Smooth muscle cell (in vitro differentiated cells): Measurements from ENCODE around the gene NAA35. TPM values are rescaled to one million over a fixed set of nuclear protein-coding genes. Genes with fewer than 3 reads are reported as not detected.
"Not testable (repeated sequence)": the region's sequence is repeated elsewhere in the genome, so short reads cannot be mapped to it uniquely, and the experiment has no call there.

Experiments used
- DNase-seq: peaks from one replicate; lab custom pipeline; 2025; ENCODE audit not compliant: unreplicated experiment; lab: John Stamatoyannopoulos, UW
- H2AFZ ChIP-seq: fragments of 200-600 bp; sonication (generic); 2 replicates; pipeline ENCODE4 v1.6.0; 2016; ENCODE audit warnings: antibody characterized with exemption, low read depth, mild to moderate bottlenecking
- H3F3A ChIP-seq: fragments of 200-600 bp; sonication (generic); 2 replicates; pipeline ENCODE4 v1.6.0; 2017; ENCODE audit warnings: antibody characterized with exemption, low read depth
- H3K27ac ChIP-seq: fragments of 200-600 bp; sonication (generic); 2 replicates; pipeline ENCODE4 v1.5.1; 2016; ENCODE audit warnings: low read depth, mild to moderate bottlenecking
- H3K27me3 ChIP-seq: fragments of 200-600 bp; sonication (generic); 2 replicates; pipeline ENCODE4 v1.6.1; 2016; ENCODE audit warnings: low read depth, mild to moderate bottlenecking
- H3K36me3 ChIP-seq: fragments of 200-600 bp; sonication (generic); 2 replicates; pipeline ENCODE4 v1.5.1; 2016; ENCODE audit warnings: low read depth
- H3K4me1 ChIP-seq: fragments of 200-600 bp; sonication (generic); 2 replicates; pipeline ENCODE4 v1.5.1; 2016; ENCODE audit warnings: low read depth
- H3K4me2 ChIP-seq: fragments of 200-600 bp; sonication (generic); 2 replicates; pipeline ENCODE4 v1.6.0; 2016; ENCODE audit warnings: mild to moderate bottlenecking
- H3K4me3 ChIP-seq: fragments of 200-600 bp; sonication (generic); 2 replicates; pipeline ENCODE4 v1.5.1; 2016; ENCODE audit warnings: mild to moderate bottlenecking
- H3K79me2 ChIP-seq: fragments of 200-600 bp; sonication (generic); 2 replicates; pipeline ENCODE4 v1.6.0; 2016; ENCODE audit warnings: low read depth, mild to moderate bottlenecking
- H3K9ac ChIP-seq: fragments of 200-600 bp; sonication (generic); 2 replicates; pipeline ENCODE4 v1.6.0; 2016; ENCODE audit warnings: low read depth
- H3K9me3 ChIP-seq: fragments of 200-600 bp; sonication (generic); replicated peaks from 2 replicates; pipeline ENCODE4 v1.5.1; 2016; ENCODE audit warnings: low read depth
- H4K20me1 ChIP-seq: fragments of 200-600 bp; sonication (generic); 2 replicates; pipeline ENCODE4 v1.6.0; 2016; ENCODE audit warnings: low read depth
- CTCF ChIP-seq: fragments of 200-600 bp; sonication (generic); IDR thresholded peaks from 2 replicates; pipeline ENCODE4 v1.5.1; 2017; ENCODE audit warnings: borderline replicate concordance, mild to moderate bottlenecking, antibody characterized with exemption; ENCODE audit not compliant: insufficient read depth, poor library complexity, severe bottlenecking
- WGBS: methylation state at CpG from one replicate; pipeline ENCODE4 v1.1.7; 2016; ENCODE audit warnings: low lambda C conversion rate; 5-methylcytosine and 5-hydroxymethylcytosine counted together
- polyA plus RNA-seq: library from polyadenylated mRNA; unstranded; fragments of >200 nt; fragmentation: Nextera tagmentation; extraction: Ambion mirVana; gene quantifications from 2 replicates; pipeline ENCODE4 v1.2.1, GENCODE V29; 2016
- total RNA-seq: library from RNA; depleted of rRNA; stranded (reverse); fragments of >200 nt; gene quantifications from 2 replicates; pipeline ENCODE4 v1.2.3, GENCODE V29; 2014

Gene NAA35
- total and polyA plus RNA-seq, 2 experiments from 2014 or later = 14.9 to 26.4 TPM

GRCh38 chr9:86045654-86046053 is 104.7 kb downstream of the NAA35 start:
- H3K4me2 ChIP-seq = no peak overlapping the region
- no peaks in the 10 kb centered on the region for H3K4me1 ChIP-seq
- no peak for TF ChIP-seq CTCF
- H3K27ac ChIP-seq = no peak overlapping the region
- no peak for DNase-seq
- no peaks in the 10 kb centered on the region for H3K79me2 ChIP-seq
- no peak overlapping the region for H3K4me3 ChIP-seq
- WGBS = 85% methylated on average over 6 of the region's 6 CpGs
- no peaks in the 10 kb centered on the region for H3K36me3 ChIP-seq
- H3F3A ChIP-seq = no peaks in the 10 kb centered on the region
- H3K9ac ChIP-seq = no peak overlapping the region
- H4K20me1 ChIP-seq = no peaks in the 10 kb centered on the region
- no peak overlapping the region for H2AFZ ChIP-seq
- no peaks in the 10 kb centered on the region for H3K27me3 ChIP-seq
- no peaks in the 10 kb centered on the region for H3K9me3 ChIP-seq

- Histone ChIP-seq H2AFZ (no peak overlapping the region), H3K9ac (no peak overlapping the region), H3K79me2 (no peaks in the 10 kb centered on the region), H3K27ac (no peak overlapping the region), H3K4me1 (no peaks in the 10 kb centered on the region), H3K4me2 (no peak overlapping the region), H3K9me3 (no peaks in the 10 kb centered on the region), H3K27me3 (no peaks in the 10 kb centered on the region), H3K4me3 (no peak overlapping the region), H3F3A (no peaks in the 10 kb centered on the region), H4K20me1 (no peaks in the 10 kb centered on the region), H3K36me3 (no peaks in the 10 kb centered on the region)
- 98% methylated on average over 14 of the region's 14 CpGs for WGBS
- TF ChIP-seq CTCF = no peak
- DNase-seq = no peak
Observed at GRCh38 chr9:86046071-86046636, 105.2 kb downstream of the NAA35 start.

GRCh38 chr9:86046930-86047341 is 106.0 kb downstream of the NAA35 start:
- no peak for DNase-seq
- WGBS = 81% methylated on average over 8 of the region's 8 CpGs
- no peaks in the 10 kb centered on the region for H3F3A ChIP-seq
- no peaks in the 10 kb centered on the region for H3K27me3 ChIP-seq
- no peak overlapping the region for H2AFZ ChIP-seq
- TF ChIP-seq CTCF = no peak
- no peak overlapping the region for H3K4me2 ChIP-seq
- H3K9ac ChIP-seq = no peak overlapping the region
- H3K4me3 ChIP-seq = no peak overlapping the region
- H3K9me3 ChIP-seq = no peaks in the 10 kb centered on the region
- no peak overlapping the region for H3K27ac ChIP-seq
- no peaks in the 10 kb centered on the region for H3K4me1 ChIP-seq
- no peaks in the 10 kb centered on the region for H3K36me3 ChIP-seq
- H3K79me2 ChIP-seq = no peaks in the 10 kb centered on the region
- no peaks in the 10 kb centered on the region for H4K20me1 ChIP-seq

- 95% methylated on average over 13 of the region's 13 CpGs for WGBS
Observed at GRCh38 chr9:86047361-86047760, 106.4 kb downstream of the NAA35 start.

GRCh38 chr9:86048018-86048742 is 107.2 kb downstream of the NAA35 start:
- H2AFZ ChIP-seq, H3K9ac ChIP-seq, H3K79me2 ChIP-seq, H3K4me1 ChIP-seq, H3F3A ChIP-seq, H3K9me3 ChIP-seq, H3K36me3 ChIP-seq, H3K27me3 ChIP-seq, H3K27ac ChIP-seq, DNase-seq, H3K4me2 ChIP-seq, H3K4me3 ChIP-seq, H4K20me1 ChIP-seq: not testable (repeated sequence)
- whole genome bisulfite sequencing = 94% methylated on average over 7 of the region's 7 CpGs

More at GRCh38 chr9:86047361-86047760, 106.4 kb downstream of the NAA35 start:
- H3K36me3 ChIP-seq = no peaks in the 10 kb centered on the region
- no peak overlapping the region for H2AFZ ChIP-seq
- H3K9me3 ChIP-seq = no peaks in the 10 kb centered on the region
- H4K20me1 ChIP-seq = no peaks in the 10 kb centered on the region
- no peak overlapping the region for H3K4me3 ChIP-seq
- no peaks in the 10 kb centered on the region for H3K27me3 ChIP-seq
- no peak overlapping the region for H3K9ac ChIP-seq
- H3F3A ChIP-seq = no peaks in the 10 kb centered on the region
- no peak for DNase-seq
- no peaks in the 10 kb centered on the region for H3K79me2 ChIP-seq
- H3K4me1 ChIP-seq = no peaks in the 10 kb centered on the region
- TF ChIP-seq CTCF = no peak
- no peak overlapping the region for H3K4me2 ChIP-seq
- no peak overlapping the region for H3K27ac ChIP-seq
